ENCODE results near the gene SLC1A1.

DNA sequence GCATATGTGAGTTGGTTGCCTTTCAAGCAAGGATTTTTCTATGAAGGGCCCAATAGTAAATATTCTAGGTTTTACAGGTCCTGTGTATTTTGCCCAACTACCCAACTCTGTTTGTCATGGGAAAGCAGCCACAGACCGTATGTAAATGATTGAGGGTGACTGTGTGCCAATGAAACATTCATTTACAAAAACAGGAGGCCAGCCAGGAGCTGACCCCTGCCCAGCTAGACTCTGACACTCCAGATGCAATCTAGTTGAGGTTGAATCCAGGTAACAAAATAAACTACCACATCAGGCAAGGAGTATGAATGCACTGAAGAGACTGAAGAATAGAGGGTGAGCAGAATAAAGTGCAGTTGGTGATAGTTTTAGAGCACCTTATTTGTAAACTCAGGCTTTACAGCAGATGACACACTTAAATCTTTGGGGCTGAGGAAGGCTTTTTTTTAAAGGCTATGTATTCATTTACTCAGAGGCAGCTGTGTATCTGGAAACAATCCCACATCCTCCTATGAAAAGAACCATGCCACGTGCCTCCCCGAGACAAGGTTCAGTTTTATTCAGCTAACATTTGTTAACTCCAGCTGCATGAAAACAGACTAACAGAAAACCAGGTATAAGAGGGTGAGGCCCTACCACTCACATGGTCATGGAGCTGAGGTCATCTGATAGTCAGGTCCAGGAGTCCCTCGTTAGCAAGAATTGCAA lies 60.7 kb downstream of the SLC1A1 start:
- no peak for TF ChIP-seq PPARA (CRISPR knock-in tag; IDR thresholded peaks at IDR 0.05; ENCODE audit: borderline replicate concordance)
- no peak for TF ChIP-seq RARB (CRISPR knock-in tag; IDR thresholded peaks at IDR 0.05)
- TF ChIP-seq ARNTL (CRISPR knock-in tag; IDR thresholded peaks at IDR 0.05; ENCODE audit: borderline replicate concordance, low read depth) = no peak
- TF ChIP-seq GLIS3 (CRISPR knock-in tag; IDR thresholded peaks at IDR 0.05) = no peak
- TF ChIP-seq, protein P1, sequence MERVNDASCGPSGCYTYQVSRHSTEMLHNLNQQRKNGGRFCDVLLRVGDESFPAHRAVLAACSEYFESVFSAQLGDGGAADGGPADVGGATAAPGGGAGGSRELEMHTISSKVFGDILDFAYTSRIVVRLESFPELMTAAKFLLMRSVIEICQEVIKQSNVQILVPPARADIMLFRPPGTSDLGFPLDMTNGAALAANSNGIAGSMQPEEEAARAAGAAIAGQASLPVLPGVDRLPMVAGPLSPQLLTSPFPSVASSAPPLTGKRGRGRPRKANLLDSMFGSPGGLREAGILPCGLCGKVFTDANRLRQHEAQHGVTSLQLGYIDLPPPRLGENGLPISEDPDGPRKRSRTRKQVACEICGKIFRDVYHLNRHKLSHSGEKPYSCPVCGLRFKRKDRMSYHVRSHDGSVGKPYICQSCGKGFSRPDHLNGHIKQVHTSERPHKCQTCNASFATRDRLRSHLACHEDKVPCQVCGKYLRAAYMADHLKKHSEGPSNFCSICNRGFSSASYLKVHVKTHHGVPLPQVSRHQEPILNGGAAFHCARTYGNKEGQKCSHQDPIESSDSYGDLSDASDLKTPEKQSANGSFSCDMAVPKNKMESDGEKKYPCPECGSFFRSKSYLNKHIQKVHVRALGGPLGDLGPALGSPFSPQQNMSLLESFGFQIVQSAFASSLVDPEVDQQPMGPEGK (CRISPR knock-in tag; IDR thresholded peaks at IDR 0.05; ENCODE audit: borderline replicate concordance) = no peak
- TF ChIP-seq, protein P2, sequence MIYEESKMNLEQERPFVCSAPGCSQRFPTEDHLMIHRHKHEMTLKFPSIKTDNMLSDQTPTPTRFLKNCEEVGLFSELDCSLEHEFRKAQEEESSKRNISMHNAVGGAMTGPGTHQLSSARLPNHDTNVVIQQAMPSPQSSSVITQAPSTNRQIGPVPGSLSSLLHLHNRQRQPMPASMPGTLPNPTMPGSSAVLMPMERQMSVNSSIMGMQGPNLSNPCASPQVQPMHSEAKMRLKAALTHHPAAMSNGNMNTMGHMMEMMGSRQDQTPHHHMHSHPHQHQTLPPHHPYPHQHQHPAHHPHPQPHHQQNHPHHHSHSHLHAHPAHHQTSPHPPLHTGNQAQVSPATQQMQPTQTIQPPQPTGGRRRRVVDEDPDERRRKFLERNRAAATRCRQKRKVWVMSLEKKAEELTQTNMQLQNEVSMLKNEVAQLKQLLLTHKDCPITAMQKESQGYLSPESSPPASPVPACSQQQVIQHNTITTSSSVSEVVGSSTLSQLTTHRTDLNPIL (CRISPR knock-in tag; IDR thresholded peaks at IDR 0.05; ENCODE audit: low read depth) = no peak
- no peak for TF ChIP-seq CSDC2 (CRISPR knock-in tag; IDR thresholded peaks at IDR 0.05)
- TF ChIP-seq, protein P3, sequence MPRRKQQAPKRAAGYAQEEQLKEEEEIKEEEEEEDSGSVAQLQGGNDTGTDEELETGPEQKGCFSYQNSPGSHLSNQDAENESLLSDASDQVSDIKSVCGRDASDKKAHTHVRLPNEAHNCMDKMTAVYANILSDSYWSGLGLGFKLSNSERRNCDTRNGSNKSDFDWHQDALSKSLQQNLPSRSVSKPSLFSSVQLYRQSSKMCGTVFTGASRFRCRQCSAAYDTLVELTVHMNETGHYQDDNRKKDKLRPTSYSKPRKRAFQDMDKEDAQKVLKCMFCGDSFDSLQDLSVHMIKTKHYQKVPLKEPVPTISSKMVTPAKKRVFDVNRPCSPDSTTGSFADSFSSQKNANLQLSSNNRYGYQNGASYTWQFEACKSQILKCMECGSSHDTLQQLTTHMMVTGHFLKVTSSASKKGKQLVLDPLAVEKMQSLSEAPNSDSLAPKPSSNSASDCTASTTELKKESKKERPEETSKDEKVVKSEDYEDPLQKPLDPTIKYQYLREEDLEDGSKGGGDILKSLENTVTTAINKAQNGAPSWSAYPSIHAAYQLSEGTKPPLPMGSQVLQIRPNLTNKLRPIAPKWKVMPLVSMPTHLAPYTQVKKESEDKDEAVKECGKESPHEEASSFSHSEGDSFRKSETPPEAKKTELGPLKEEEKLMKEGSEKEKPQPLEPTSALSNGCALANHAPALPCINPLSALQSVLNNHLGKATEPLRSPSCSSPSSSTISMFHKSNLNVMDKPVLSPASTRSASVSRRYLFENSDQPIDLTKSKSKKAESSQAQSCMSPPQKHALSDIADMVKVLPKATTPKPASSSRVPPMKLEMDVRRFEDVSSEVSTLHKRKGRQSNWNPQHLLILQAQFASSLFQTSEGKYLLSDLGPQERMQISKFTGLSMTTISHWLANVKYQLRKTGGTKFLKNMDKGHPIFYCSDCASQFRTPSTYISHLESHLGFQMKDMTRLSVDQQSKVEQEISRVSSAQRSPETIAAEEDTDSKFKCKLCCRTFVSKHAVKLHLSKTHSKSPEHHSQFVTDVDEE (CRISPR knock-in tag; IDR thresholded peaks at IDR 0.05) = no peak
- no peak for TF ChIP-seq ZNF565 (CRISPR knock-in tag; conservative IDR thresholded peaks at IDR 0.05; ENCODE audit: low read depth)
- no peak for TF ChIP-seq ZFP30 (CRISPR knock-in tag; IDR thresholded peaks at IDR 0.05)
- no peak for TF ChIP-seq ZFP3 (CRISPR knock-in tag; IDR thresholded peaks at IDR 0.05)
- no peak for TF ChIP-seq ZC3H10 (CRISPR knock-in tag; IDR thresholded peaks at IDR 0.05)
- no peak for TF ChIP-seq ZNF8 (CRISPR knock-in tag; IDR thresholded peaks at IDR 0.05)

All from SK-N-SH treated with all-trans-retinoic acid at 6 μM for 48 hours (cell line).